GM13977 (cell line): ENCODE results near the gene KDM4B.
"Not testable (repeated sequence)": the region's sequence is repeated elsewhere in the genome, so short reads cannot be mapped to it uniquely, and the experiment has no call there.

Experiments
- DNase-seq: peaks from one replicate; pipeline ENCODE4 v3.0.0; 2012; ENCODE audit warnings: low spot score
- in situ Hi-C: fragments of 300-500 bp; cut with MboI; formaldehyde crosslinking; loops from one replicate; pipeline ENCODE4 v1.12.0; 2022; ENCODE audit warnings: low sequenced_read_pairs, low pct_unique_long_range_greater_than_20kb, mixed read lengths, inconsistent platforms; ENCODE audit not compliant: unreplicated experiment
- TF ChIP-seq, protein P1 (sequence below): IDR thresholded peaks from 2 replicates; pipeline ENCODE4 v1.5.1; 2012; ENCODE audit warnings: mild to moderate bottlenecking, control low read depth; ENCODE audit not compliant: insufficient read depth; ENCODE audit errors: extremely low read depth, missing control alignments

Gene KDM4B

DNA sequence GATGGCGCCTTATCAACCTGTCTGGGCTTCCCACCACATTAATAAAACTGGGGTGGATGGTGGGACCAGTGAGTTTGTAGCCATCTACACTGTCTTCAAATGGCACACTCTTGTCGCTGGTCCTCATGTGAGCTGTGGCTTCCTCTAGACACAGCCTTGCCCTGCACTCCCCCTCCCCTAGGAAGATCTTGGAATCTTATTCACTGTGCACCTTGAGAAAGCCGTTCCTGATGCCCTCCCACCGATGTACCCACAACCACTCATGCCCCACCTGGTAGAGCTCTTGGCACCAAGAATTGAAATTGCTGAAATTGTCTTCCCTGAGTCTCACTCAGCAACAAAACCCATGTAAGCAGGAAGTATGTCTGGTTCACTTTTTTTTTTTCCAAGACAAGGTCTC, 225.7 kb downstream of the KDM4B start:
- no peak for DNase-seq
- TF ChIP-seq, protein P1, sequence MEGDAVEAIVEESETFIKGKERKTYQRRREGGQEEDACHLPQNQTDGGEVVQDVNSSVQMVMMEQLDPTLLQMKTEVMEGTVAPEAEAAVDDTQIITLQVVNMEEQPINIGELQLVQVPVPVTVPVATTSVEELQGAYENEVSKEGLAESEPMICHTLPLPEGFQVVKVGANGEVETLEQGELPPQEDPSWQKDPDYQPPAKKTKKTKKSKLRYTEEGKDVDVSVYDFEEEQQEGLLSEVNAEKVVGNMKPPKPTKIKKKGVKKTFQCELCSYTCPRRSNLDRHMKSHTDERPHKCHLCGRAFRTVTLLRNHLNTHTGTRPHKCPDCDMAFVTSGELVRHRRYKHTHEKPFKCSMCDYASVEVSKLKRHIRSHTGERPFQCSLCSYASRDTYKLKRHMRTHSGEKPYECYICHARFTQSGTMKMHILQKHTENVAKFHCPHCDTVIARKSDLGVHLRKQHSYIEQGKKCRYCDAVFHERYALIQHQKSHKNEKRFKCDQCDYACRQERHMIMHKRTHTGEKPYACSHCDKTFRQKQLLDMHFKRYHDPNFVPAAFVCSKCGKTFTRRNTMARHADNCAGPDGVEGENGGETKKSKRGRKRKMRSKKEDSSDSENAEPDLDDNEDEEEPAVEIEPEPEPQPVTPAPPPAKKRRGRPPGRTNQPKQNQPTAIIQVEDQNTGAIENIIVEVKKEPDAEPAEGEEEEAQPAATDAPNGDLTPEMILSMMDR = no peak
- in situ Hi-C loops = no loop called here

DNA sequence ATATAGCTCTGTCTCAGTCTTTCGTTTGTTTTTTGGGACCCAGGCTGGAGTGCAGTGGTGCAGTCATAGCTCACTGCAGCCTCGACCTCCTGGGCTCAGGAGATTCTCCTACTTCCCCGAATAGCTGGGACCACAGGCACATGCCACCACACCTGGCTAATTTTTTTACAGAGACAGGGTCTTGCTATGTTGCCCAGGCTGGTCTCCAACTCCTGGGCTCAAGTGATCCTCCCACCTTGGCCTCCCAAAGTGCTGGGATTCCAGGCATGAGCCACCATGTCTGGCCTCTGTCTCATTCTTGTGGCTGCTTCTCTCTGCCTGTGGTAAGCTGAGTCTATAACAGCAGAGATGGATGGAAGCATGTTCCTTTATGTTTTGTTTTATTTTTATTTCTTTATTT, 226.7 kb downstream of the KDM4B start:
- in situ Hi-C loops, DNase-seq: not testable (repeated sequence)

DNA sequence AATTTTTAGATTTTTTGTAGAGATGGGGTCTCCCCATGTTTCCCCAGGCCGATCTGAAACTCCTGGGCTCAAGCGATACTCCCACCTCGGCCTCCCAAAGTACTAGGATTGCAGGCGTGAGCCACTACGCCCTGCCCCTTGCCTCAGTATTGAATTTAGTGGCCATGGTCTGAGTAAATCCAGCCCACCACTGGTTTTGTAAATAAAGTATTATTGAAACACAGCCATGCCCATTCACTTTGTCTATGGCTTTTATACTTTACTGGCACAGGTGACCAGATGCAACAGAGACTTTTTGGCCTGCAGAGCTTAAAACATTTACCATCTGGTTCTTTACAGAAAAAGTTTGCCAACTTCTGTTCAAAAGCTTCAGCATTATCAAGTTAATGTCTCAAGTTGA, 227.9 kb downstream of the KDM4B start:
- in situ Hi-C loops = no loop called here

DNA sequence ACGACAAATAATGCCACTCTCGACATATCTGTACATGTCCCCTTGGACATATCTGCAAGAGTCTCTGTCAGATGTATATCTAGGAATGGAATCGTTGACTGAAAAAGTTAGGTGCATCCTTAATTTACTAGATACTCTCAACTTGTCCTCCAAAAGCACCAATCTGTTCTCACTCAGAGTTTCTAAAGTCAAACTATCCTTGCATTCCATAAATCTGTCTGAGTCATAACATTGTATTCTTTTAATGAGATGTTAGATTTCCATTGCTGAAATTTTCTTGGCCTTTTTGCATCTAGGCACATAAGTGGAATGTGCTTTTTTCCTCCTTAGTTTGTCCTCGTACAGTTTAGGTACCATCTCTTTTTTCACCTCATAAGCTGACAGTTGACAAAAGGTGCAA, 231.9 kb downstream of the KDM4B start:
- in situ Hi-C loops = no loop called here

More for the DNA sequence above, 227.9 kb downstream of the KDM4B start:
- DNase-seq = no peak
- TF ChIP-seq, protein P1 = no peak

DNA sequence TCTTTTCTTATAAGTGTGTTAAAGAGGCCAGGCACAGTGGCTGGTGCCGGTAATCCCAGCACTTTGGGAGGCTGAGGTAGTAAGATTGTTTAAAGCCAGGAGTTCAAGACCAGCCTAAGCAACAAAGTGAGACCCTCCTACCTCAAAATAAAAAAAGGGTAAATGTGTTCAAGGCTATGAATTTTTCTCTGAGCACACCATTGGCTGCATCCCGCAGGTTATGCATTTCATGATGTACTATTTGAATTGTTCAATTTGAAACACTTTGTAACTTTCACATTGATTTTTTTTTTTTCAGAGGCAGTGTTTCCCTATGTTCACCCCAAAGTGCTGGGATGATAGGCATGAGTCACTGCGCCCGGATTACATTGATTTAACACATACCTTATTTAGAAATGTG, 233.6 kb downstream of the KDM4B start:
- in situ Hi-C loops = no loop called here
- TF ChIP-seq, protein P1 = no peak
- no peak for DNase-seq

More for the DNA sequence above, 231.9 kb downstream of the KDM4B start:
- DNase-seq = no peak
- TF ChIP-seq, protein P1 = no peak
